ENCODE results near the gene MICU1. TPM values are rescaled to one million over a fixed set of nuclear protein-coding genes. Genes with fewer than 3 reads are reported as not detected.

The MICU1 gene
- total and polyA plus RNA-seq, 2 of the 13 experiments (the other 11 are each of a cell fraction or from before 2014, with no cell fraction given) = 32.5 to 56.1 TPM

- intact Hi-C loops (cut with micrococcal nuclease; ENCODE audit: unreplicated experiment) (no loop called here), in situ Hi-C loops (cut with HindIII; ENCODE audit: extremely low pct_ligation_motif_present, low pct_unique_long_range_greater_than_20kb) (no loop called here)
- Histone ChIP-seq H3K4me1 (ENCODE audit: insufficient read depth, low read length) (peaks cover 19% of the 10 kb centered on the region), H2AFZ (ENCODE audit: low read length) (no peak overlapping the region), H3K79me2 (ENCODE audit: insufficient read depth, low read length) (peaks cover 24% of the 10 kb centered on the region), H3K9ac (ENCODE audit: insufficient read depth, low read depth, low read length) (no peak overlapping the region), H4K20me1 (ENCODE audit: insufficient read depth, low read length) (no peaks in the 10 kb centered on the region), H3K9me3 (ENCODE audit: low read length) (0 out of 2 replicates have a peak, but pooled peaks cover 4% of the 10 kb centered on the region), H3K27ac (ENCODE audit: extremely low read length, insufficient read depth, low read length) (no peak overlapping the region), H3K36me3 (replicated peaks in 1 of 2; ENCODE audit: control insufficient read depth in 1 of 2, insufficient read depth in 2 of 2, low read length in 2 of 2) (peaks cover 0 to 3% of the 10 kb centered on the region in 2 experiments; a peak in 1 of 5 replicates), H3K4me2 (ENCODE audit: low read depth, low read length) (no peak overlapping the region), H3K4me3 (replicated peaks in 1 of 3; ENCODE audit: insufficient read depth in 1 of 3, low read depth in 2 of 3, low read length in 3 of 3) (no peak overlapping the region), H3K27me3 (ENCODE audit: control insufficient read depth in 1 of 2, insufficient read depth in 2 of 2, low read length in 2 of 2) (no peaks in the 10 kb centered on the region)
- ChIA-PET CTCF (ENCODE audit: low intra/inter-chr PET ratio, low total read pairs) (no interaction called here), POLR2A (no interaction called here)
- no peak for DNase-seq (ENCODE audit: low spot score)
- no peak for FAIRE-seq
- no peak for ATAC-seq
- WGBS (ENCODE audit: low lambda C conversion rate) = 64% methylated on average over 2 of the region's 2 CpGs
- no peak for TF ChIP-seq ZNF720 (CRISPR knock-in tag; IDR thresholded peaks at IDR 0.05)
- TF ChIP-seq ZNF17 (CRISPR knock-in tag; IDR thresholded peaks at IDR 0.05) = no peak
- no TSS peak for BruUV-seq (replicated peaks)
These were observed 110.4 kb downstream of the MICU1 start for GRCh38 chr10:72515455-72515854.

GRCh38 chr10:72513910-72514309 lies 112.0 kb downstream of the MICU1 start:
- TF ChIP-seq ZNF160 (CRISPR knock-in tag; IDR thresholded peaks at IDR 0.05) = peak; percentile 95
- TF ChIP-seq HNRNPK (IDR thresholded peaks at IDR 0.05; ENCODE audit: low read depth, low read length, poor library complexity, severe bottlenecking) = no peak
- ATAC-seq = no peak
- Histone ChIP-seq H3K4me1 (ENCODE audit: insufficient read depth, low read length) (peaks cover 28% of the 10 kb centered on the region), H3K9ac (ENCODE audit: insufficient read depth, low read depth, low read length) (no peak overlapping the region), H3K27ac (ENCODE audit: extremely low read length, insufficient read depth, low read length) (no peak overlapping the region), H3K4me3 (replicated peaks in 1 of 3; ENCODE audit: insufficient read depth in 1 of 3, low read depth in 2 of 3, low read length in 3 of 3) (no peak overlapping the region), H3K36me3 (replicated peaks in 1 of 2; ENCODE audit: control insufficient read depth in 1 of 2, insufficient read depth in 2 of 2, low read length in 2 of 2) (peaks cover 0 to 3% of the 10 kb centered on the region in 2 experiments; a peak in 1 of 5 replicates), H3K4me2 (ENCODE audit: low read depth, low read length) (no peak overlapping the region), H3K79me2 (ENCODE audit: insufficient read depth, low read length) (peaks cover 20% of the 10 kb centered on the region), H4K20me1 (ENCODE audit: insufficient read depth, low read length) (no peaks in the 10 kb centered on the region; the same call in 1 of the 2 replicates), H2AFZ (ENCODE audit: low read length) (no peak overlapping the region), H3K27me3 (ENCODE audit: control insufficient read depth in 1 of 2, insufficient read depth in 2 of 2, low read length in 2 of 2) (no peaks in the 10 kb centered on the region), H3K9me3 (ENCODE audit: low read length) (0 out of 2 replicates have a peak, but pooled peaks cover 4% of the 10 kb centered on the region)
- no peak for FAIRE-seq
- in situ Hi-C loops (cut with HindIII; ENCODE audit: extremely low pct_ligation_motif_present, low pct_unique_long_range_greater_than_20kb) (no loop called here), intact Hi-C loops (cut with micrococcal nuclease; ENCODE audit: unreplicated experiment) (no loop called here)
- no peak for DNase-seq (ENCODE audit: low spot score)
- ChIA-PET POLR2A (no interaction called here), CTCF (ENCODE audit: low intra/inter-chr PET ratio, low total read pairs) (no interaction called here)
- BruUV-seq (replicated peaks) = no TSS peak

Data from HepG2 (cell line).